IPS-18c (cell line): ENCODE measurements around the gene EVX1.

Source experiments
- H3K4me3 ChIP-seq: 2 replicates; pipeline ENCODE4 v1.7.0; 2013; ENCODE audit warnings: low read depth, mild to moderate bottlenecking, low read length, moderate library complexity; ENCODE audit not compliant: insufficient read depth
- H3K9me3 ChIP-seq: one replicate; pipeline ENCODE4 v1.6.1; 2013; ENCODE audit warnings: mild to moderate bottlenecking, low read length, moderate library complexity; ENCODE audit not compliant: control insufficient read depth, insufficient read depth

The EVX1 gene

GRCh38 chr7:27219821-27220220 is 22.8 kb upstream of the EVX1 start:
- Histone ChIP-seq H3K4me3 (no peak overlapping the region), H3K9me3 (no peaks in the 10 kb centered on the region)

GRCh38 chr7:27220440-27220955 is 22.1 kb upstream of the EVX1 start:
- H3K4me3 ChIP-seq = no peak overlapping the region

GRCh38 chr7:27221201-27221797 is 21.3 kb upstream of the EVX1 start:
- H3K4me3 ChIP-seq = no peak overlapping the region
- no peaks in the 10 kb centered on the region for H3K9me3 ChIP-seq

More at GRCh38 chr7:27220440-27220955, 22.1 kb upstream of the EVX1 start:
- H3K9me3 ChIP-seq = no peaks in the 10 kb centered on the region

GRCh38 chr7:27223941-27224575 is 18.5 kb upstream of the EVX1 start:
- no peak overlapping the region for H3K4me3 ChIP-seq
- H3K9me3 ChIP-seq = no peaks in the 10 kb centered on the region

- H3K9me3 ChIP-seq = no peaks in the 10 kb centered on the region
- H3K4me3 ChIP-seq = peak overlapping the region; percentile 29; the same call in 1 of the 2 replicates
Measured at GRCh38 chr7:27224983-27225934, 17.3 kb upstream of the EVX1 start.

GRCh38 chr7:27229448-27229847 is 13.2 kb upstream of the EVX1 start:
- no peaks in the 10 kb centered on the region for H3K9me3 ChIP-seq
- H3K4me3 ChIP-seq = no peak overlapping the region

GRCh38 chr7:27235387-27236311 is 7.0 kb upstream of the EVX1 start:
- Histone ChIP-seq H3K4me3 (peak overlapping the region; percentile 58), H3K9me3 (peaks cover 2% of the 10 kb centered on the region)

GRCh38 chr7:27237735-27238334 is 4.8 kb upstream of the EVX1 start:
- Histone ChIP-seq H3K9me3 (peaks cover 2% of the 10 kb centered on the region), H3K4me3 (no peak overlapping the region)

GRCh38 chr7:27238979-27239386 is 3.6 kb upstream of the EVX1 start:
- H3K9me3 ChIP-seq = peaks cover 2% of the 10 kb centered on the region
- no peak overlapping the region for H3K4me3 ChIP-seq

GRCh38 chr7:27239387-27240014 is 3.1 kb upstream of the EVX1 start:
- Histone ChIP-seq H3K4me3 (no peak overlapping the region), H3K9me3 (peaks cover 2% of the 10 kb centered on the region)

- Histone ChIP-seq H3K9me3 (peaks cover 2% of the 10 kb centered on the region), H3K4me3 (no peak overlapping the region)
Measured at GRCh38 chr7:27240015-27240731, 2.4 kb upstream of the EVX1 start.

GRCh38 chr7:27241189-27242056 is 1.2 kb upstream of the EVX1 start:
- no peak overlapping the region for H3K4me3 ChIP-seq
- peaks cover 5% of the 10 kb centered on the region for H3K9me3 ChIP-seq

- H3K9me3 ChIP-seq = peaks cover 7% of the 10 kb centered on the region
- 0 out of 2 replicates have a peak overlapping the region, but pooled peaks have one; percentile 34 for H3K4me3 ChIP-seq
Measured at GRCh38 chr7:27242154-27242553, 448 bp upstream of the EVX1 start.

- Histone ChIP-seq H3K9me3 (peaks cover 7% of the 10 kb centered on the region), H3K4me3 (no peak overlapping the region)
Measured at GRCh38 chr7:27243340-27244163, 950 bp downstream of the EVX1 start.
